Calu3 (cell line): ENCODE measurements around the gene ZNF280D. TPM values are rescaled to one million over a fixed set of nuclear protein-coding genes. Genes with fewer than 3 reads are reported as not detected.

Experiments used
- BruUV-seq: library from RNA; stranded (reverse); fragments of 400-500 nt; replicated peaks from 2 replicates; lab custom pipeline; 2021; lab: Mats Ljungman, UMichigan
- CTCF ChIA-PET: fragments of 300-600 bp; sonication (Branson Sonifier 250); formaldehyde crosslinking; loops from one replicate; lab custom pipeline; 2022; ENCODE audit warnings: antibody characterized with exemption; lab: Charles Lee
- DNase-seq: peaks from one replicate; pipeline ENCODE4 v3.0.0; 2022
- H3K27ac Mint-ChIP-seq: one replicate; pipeline ENCODE4 v1.8.0; 2022; ENCODE audit warnings: mixed read lengths; ENCODE audit not compliant: unreplicated experiment
- H3K27me3 Mint-ChIP-seq: one replicate; pipeline ENCODE4 v1.8.0; 2022; ENCODE audit warnings: mixed read lengths; ENCODE audit not compliant: unreplicated experiment
- H3K36me3 Mint-ChIP-seq: one replicate; pipeline ENCODE4 v1.8.0; 2022; ENCODE audit warnings: mild to moderate bottlenecking, moderate library complexity, mixed read lengths; ENCODE audit not compliant: insufficient read depth, unreplicated experiment
- H3K4me1 Mint-ChIP-seq: one replicate; pipeline ENCODE4 v1.8.0; 2022; ENCODE audit warnings: mild to moderate bottlenecking, low read depth, mixed read lengths; ENCODE audit not compliant: unreplicated experiment
- H3K4me3 Mint-ChIP-seq: one replicate; pipeline ENCODE4 v1.8.0; 2022; ENCODE audit warnings: mild to moderate bottlenecking, low read depth, moderate library complexity, mixed read lengths; ENCODE audit not compliant: unreplicated experiment
- H3K9me3 Mint-ChIP-seq: one replicate; pipeline ENCODE4 v1.8.0; 2022; ENCODE audit warnings: low read depth, mixed read lengths; ENCODE audit not compliant: unreplicated experiment
- CTCF ChIP-seq: fragments of 200-600 bp; IDR thresholded peaks from one replicate; pipeline ENCODE4 v1.8.0; 2022; ENCODE audit warnings: antibody characterized with exemption; ENCODE audit not compliant: unreplicated experiment
- intact Hi-C: fragments of 100-400 bp; cut with micrococcal nuclease; formaldehyde crosslinking; loops from one replicate; pipeline ENCODE4 v1.10.0; 2022; ENCODE audit not compliant: unreplicated experiment
- total RNA-seq: library from RNA; stranded (reverse); gene quantifications from 2 replicates; pipeline ENCODE4 v1.2.3, GENCODE V29; 2022

The ZNF280D gene
- total RNA-seq, 1 experiment from 2014 or later: 36.0 TPM

- Mint-ChIP-seq H3K27ac (no peak overlapping the region), H3K4me1 (peaks cover 9% of the 10 kb centered on the region), H3K9me3 (no peaks in the 10 kb centered on the region), H3K36me3 (peaks cover 37% of the 10 kb centered on the region), H3K27me3 (no peaks in the 10 kb centered on the region), H3K4me3 (no peak overlapping the region)
- no peak for TF ChIP-seq CTCF
- intact Hi-C loops: no loop called here
- no TSS peak for BruUV-seq
- DNase-seq: no peak
- CTCF ChIA-PET: no interaction called here
Observed at GRCh38 chr15:56729561-56729960, 3.7 kb downstream of the ZNF280D start.

- H3K27me3 Mint-ChIP-seq: no peaks in the 10 kb centered on the region
- no peak for DNase-seq
- intact Hi-C loops: no loop called here
- no peak overlapping the region for H3K4me3 Mint-ChIP-seq
- H3K27ac Mint-ChIP-seq: no peak overlapping the region
- H3K36me3 Mint-ChIP-seq: peaks cover 11% of the 10 kb centered on the region
- TF ChIP-seq CTCF: no peak
- no peaks in the 10 kb centered on the region for H3K9me3 Mint-ChIP-seq
- CTCF ChIA-PET: interaction anchor here (0.7 to 1.1 kb wide), 2 partner anchors 144 to 644 kb away, joined by 3 read pairs; no protein-coding TSS in a partner anchor
- H3K4me1 Mint-ChIP-seq: peaks cover 11% of the 10 kb centered on the region
- BruUV-seq: no TSS peak
Observed at GRCh38 chr15:56725386-56725785, 7.9 kb downstream of the ZNF280D start.

GRCh38 chr15:56724232-56724631 is 9.1 kb downstream of the ZNF280D start:
- no peak for DNase-seq
- H3K9me3 Mint-ChIP-seq: no peaks in the 10 kb centered on the region
- no peak overlapping the region for H3K4me3 Mint-ChIP-seq
- no peak overlapping the region for H3K27ac Mint-ChIP-seq
- peaks cover 12% of the 10 kb centered on the region for H3K4me1 Mint-ChIP-seq
- CTCF ChIA-PET: no interaction called here
- TF ChIP-seq CTCF: no peak
- no TSS peak for BruUV-seq
- intact Hi-C loops: no loop called here
- no peaks in the 10 kb centered on the region for H3K27me3 Mint-ChIP-seq
- H3K36me3 Mint-ChIP-seq: peaks cover 11% of the 10 kb centered on the region

DNA sequence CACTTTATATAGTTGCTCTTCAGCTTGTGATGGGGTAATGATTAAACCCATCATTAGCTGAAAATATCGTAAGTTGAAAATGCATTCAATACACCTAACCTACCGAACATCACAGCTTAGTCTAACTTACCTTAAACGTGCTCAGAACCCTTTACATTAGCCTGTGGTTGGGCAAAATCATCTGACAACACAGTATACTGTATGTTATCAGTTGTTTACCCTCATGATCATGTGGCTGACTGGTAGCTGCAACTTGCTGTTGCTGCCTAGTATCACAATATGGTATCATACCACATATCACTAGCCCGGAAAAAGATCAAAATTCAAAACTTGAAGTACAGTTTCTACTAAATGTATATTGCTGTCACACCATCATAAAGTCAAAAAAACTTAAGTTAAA is 9.5 kb downstream of the ZNF280D start:
- H3K4me3 Mint-ChIP-seq: no peak overlapping the region
- no TSS peak for BruUV-seq
- peaks cover 11% of the 10 kb centered on the region for H3K36me3 Mint-ChIP-seq
- CTCF ChIA-PET: no interaction called here
- no peaks in the 10 kb centered on the region for H3K9me3 Mint-ChIP-seq
- H3K27me3 Mint-ChIP-seq: no peaks in the 10 kb centered on the region
- no peak for DNase-seq
- no peak for TF ChIP-seq CTCF
- H3K4me1 Mint-ChIP-seq: peaks cover 17% of the 10 kb centered on the region
- intact Hi-C loops: no loop called here
- no peak overlapping the region for H3K27ac Mint-ChIP-seq
